AG04450 (cell line): ENCODE measurements around the gene KCNQ4. TPM values are rescaled to one million over a fixed set of nuclear protein-coding genes. Genes with fewer than 3 reads are reported as not detected.

Source experiments
- CTCF ChIA-PET: fragments of 300-600, 350-600 bp; formaldehyde crosslinking; extraction: SDS; loops from one replicate; lab custom pipeline; 2022; ENCODE audit warnings: antibody characterized with exemption, inconsistent platforms; lab: Charles Lee
- POLR2A ChIA-PET: fragments of 350-600 bp; formaldehyde crosslinking; extraction: SDS; loops from one replicate; lab custom pipeline; 2021; ENCODE audit warnings: antibody characterized with exemption, inconsistent platforms; lab: Yijun Ruan, JAX
- DNase-seq: peaks from one replicate; pipeline ENCODE4 v3.0.0-alpha.2; 2011; ENCODE audit warnings: low read depth, low spot score
- H3K27ac ChIP-seq: one replicate; pipeline ENCODE4 v1.5.1; 2012; ENCODE audit warnings: low read depth, low read length, control low read depth
- H3K27me3 ChIP-seq: one replicate; pipeline ENCODE4 v1.6.0; 2012; ENCODE audit warnings: low read length; ENCODE audit not compliant: control insufficient read depth, insufficient read depth
- H3K4me3 ChIP-seq: 2 replicates; pipeline ENCODE4 v1.5.1; 2011; ENCODE audit warnings: mild to moderate bottlenecking, low read depth, low read length, control low read depth
- H3K9me3 ChIP-seq: 2 replicates; pipeline ENCODE4 v1.5.1; 2012; ENCODE audit warnings: low read length; ENCODE audit not compliant: control insufficient read depth, insufficient read depth
- CTCF ChIP-seq: IDR thresholded peaks from 2 replicates; pipeline ENCODE4 v1.5.1; 2011; ENCODE audit warnings: low read depth, low read length, control low read depth, inconsistent platforms
- polyA plus RNA-seq: library from polyadenylated mRNA; depleted of rRNA; stranded (reverse); fragments of >200 nt; gene quantifications from 2 replicates; pipeline ENCODE4 v1.2.3, GENCODE V29; 2011; rRNA removed
- small RNA-seq: library from RNA; depleted of rRNA; stranded (forward); fragments of <200 nt; gene quantifications from one replicate; pipeline ENCODE3, GENCODE V24; 2012; ENCODE audit warnings: low read depth; ENCODE audit not compliant: insufficient read length

The KCNQ4 gene
- polyA plus RNA-seq, 1 experiment: not detected

- CTCF ChIA-PET: no interaction called here
Measured at GRCh38 chr1:40884055-40884795, 100.6 kb downstream of the KCNQ4 start.

DNA sequence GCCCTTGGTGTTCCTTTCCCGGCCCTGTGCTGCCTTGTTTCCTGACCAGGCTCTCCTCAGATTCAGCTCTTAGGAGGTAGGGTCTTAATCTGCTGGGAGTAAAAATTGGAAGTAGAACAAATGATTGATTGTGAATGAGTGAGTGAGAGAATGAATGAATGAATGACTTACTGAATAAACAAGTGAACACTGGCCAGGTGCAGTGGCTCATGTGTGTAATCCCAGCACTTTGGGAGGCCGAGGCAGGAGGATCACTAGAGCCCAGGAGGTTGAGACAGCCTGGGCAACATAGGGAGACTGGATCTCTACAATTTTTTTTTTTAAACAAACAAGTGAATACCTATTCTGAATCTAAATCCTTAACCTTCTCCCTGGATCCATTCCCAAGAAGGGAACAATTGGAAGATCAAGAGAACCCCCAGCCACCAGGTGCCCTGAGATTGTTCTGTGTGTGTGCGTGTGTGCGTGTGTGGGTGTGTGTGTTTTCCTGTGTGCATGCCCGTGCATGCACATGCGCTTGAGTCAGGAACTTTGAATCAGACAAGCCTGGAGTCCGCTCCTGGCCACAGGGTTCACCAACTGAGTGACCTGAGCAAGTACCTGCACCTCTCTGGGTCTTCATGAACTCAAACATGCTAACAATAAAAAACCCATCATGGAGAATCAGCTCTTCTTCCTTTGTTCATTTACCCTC, 102.9 kb downstream of the KCNQ4 start:
- H3K27ac ChIP-seq: no peak overlapping the region
- ChIA-PET POLR2A (no interaction called here), CTCF (no interaction called here)
- H3K4me3 ChIP-seq: no peak overlapping the region
- peaks cover 6% of the 10 kb centered on the region for H3K27me3 ChIP-seq
- no peaks in the 10 kb centered on the region for H3K9me3 ChIP-seq
- no peak for DNase-seq
- no peak for TF ChIP-seq CTCF

More at GRCh38 chr1:40884055-40884795, 100.6 kb downstream of the KCNQ4 start:
- DNase-seq: no peak
- no peaks in the 10 kb centered on the region for H3K9me3 ChIP-seq
- no peak for TF ChIP-seq CTCF
- H3K27ac ChIP-seq: no peak overlapping the region
- H3K4me3 ChIP-seq: no peak overlapping the region
- peaks cover 6% of the 10 kb centered on the region for H3K27me3 ChIP-seq
- POLR2A ChIA-PET: no interaction called here

DNA sequence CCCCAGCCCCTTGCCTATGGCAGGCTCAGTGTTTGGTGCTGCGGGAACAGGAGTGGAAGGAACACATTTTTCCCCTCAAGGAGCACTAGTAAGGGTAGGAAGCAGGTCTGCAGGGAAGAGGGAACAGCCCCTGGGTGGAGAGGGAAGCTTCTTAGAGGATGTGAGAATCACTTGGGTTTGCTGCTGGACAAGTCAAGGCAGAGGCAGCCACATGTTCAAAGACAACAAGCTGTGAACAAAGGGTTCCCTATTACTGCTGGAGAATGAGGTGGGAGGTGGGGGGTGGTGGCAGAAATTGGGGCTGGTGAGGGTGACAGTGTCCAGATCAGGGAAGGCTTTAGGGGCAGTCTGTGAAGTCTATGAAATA, 103.4 kb downstream of the KCNQ4 start:
- ChIA-PET POLR2A (no interaction called here), CTCF (interaction anchor here (1.5 kb wide), 1 partner anchor 64 kb away, joined by 3 read pairs; no protein-coding TSS in a partner anchor)
- Histone ChIP-seq H3K27ac (no peak overlapping the region), H3K9me3 (no peaks in the 10 kb centered on the region), H3K4me3 (no peak overlapping the region), H3K27me3 (peaks cover 6% of the 10 kb centered on the region)
- no peak for DNase-seq
- TF ChIP-seq CTCF: no peak

- CTCF ChIA-PET: interaction anchor here (1.5 kb wide), 1 partner anchor 63 kb away, joined by 3 read pairs; no protein-coding TSS in a partner anchor
- no peak overlapping the region for H3K4me3 ChIP-seq
- TF ChIP-seq CTCF: no peak
- no peaks in the 10 kb centered on the region for H3K9me3 ChIP-seq
- POLR2A ChIA-PET: no interaction called here
- DNase-seq: no peak
- H3K27ac ChIP-seq: no peak overlapping the region
- H3K27me3 ChIP-seq: peaks cover 9% of the 10 kb centered on the region
Measured at GRCh38 chr1:40887652-40888051, 104.1 kb downstream of the KCNQ4 start.

Small RNAs within 50 kb of the gene (small RNA-seq; reads per million reads assigned to genes)
- gene MIR30C1 (18.3 reads per million, percentile 78 among the genes with 10 or more reads in this experiment), gene MIR30E (5,440 reads per million, percentile 98 among the genes with 10 or more reads in this experiment), gene RN7SL326P (not detected)

Other genes starting within 250 kb of the KCNQ4 start
- gene RIMS3, start 118.1 kb upstream of the KCNQ4 start, polyA plus RNA-seq: 0.33 and 0.36 TPM in 2 replicates
- gene NFYC, start 92.1 kb upstream of the KCNQ4 start, polyA plus RNA-seq: 37.9 and 39.9 TPM in 2 replicates
- gene CITED4, start 78.6 kb downstream of the KCNQ4 start, polyA plus RNA-seq: 0.53 and 0.98 TPM in 2 replicates
- gene CTPS1, start 195.9 kb downstream of the KCNQ4 start, polyA plus RNA-seq: 27.3 and 29.5 TPM in 2 replicates
- 0.06 and 0.09 TPM in 2 replicates for gene SLFNL1, start 237.9 kb downstream of the KCNQ4 start, polyA plus RNA-seq